WTC11 (cell line): ENCODE results near the gene TKT. TPM values are rescaled to one million over a fixed set of nuclear protein-coding genes. Genes with fewer than 3 reads are reported as not detected.

Experiments
- ATAC-seq: fragments of 200-7000 bp; cut with Tn5 transposase; 2 replicates; pipeline ENCODE4 v1.10.0; 2021; ENCODE audit warnings: mild to moderate bottlenecking, moderate library complexity
- CTCF ChIA-PET: fragments of 300-600 bp; sonication (Branson Sonifier 250); formaldehyde crosslinking; loops from one replicate; lab custom pipeline; 2021; ENCODE audit warnings: antibody characterized with exemption; lab: Charles Lee
- POLR2A ChIA-PET: fragments of 350-600 bp; sonication (Branson Sonifier 250); formaldehyde crosslinking; loops from one replicate; lab custom pipeline; 2021; ENCODE audit warnings: antibody characterized with exemption; lab: Charles Lee
- DNase-seq: peaks from one replicate; pipeline ENCODE4 v3.0.0; 2021; ENCODE audit warnings: low spot score
- H3K27ac Mint-ChIP-seq: 2 replicates; pipeline ENCODE4 v1.8.0; 2021; ENCODE audit warnings: mixed read lengths
- H3K27me3 Mint-ChIP-seq: 2 replicates; pipeline ENCODE4 v1.8.0; 2021; ENCODE audit warnings: low read depth, mild to moderate bottlenecking, moderate library complexity, mixed read lengths
- H3K36me3 Mint-ChIP-seq: 2 replicates; pipeline ENCODE4 v1.8.0; 2021; ENCODE audit warnings: mixed read lengths
- H3K4me1 Mint-ChIP-seq: 2 replicates; pipeline ENCODE4 v1.8.0; 2022; ENCODE audit warnings: mixed read lengths
- H3K4me3 Mint-ChIP-seq: 2 replicates; pipeline ENCODE4 v1.8.0; 2021; ENCODE audit warnings: mild to moderate bottlenecking, moderate library complexity, mixed read lengths
- H3K9me3 Mint-ChIP-seq: 2 replicates; pipeline ENCODE4 v1.8.0; 2021; ENCODE audit warnings: mixed read lengths
- CBFB ChIP-seq: sonication (generic); formaldehyde crosslinking; IDR thresholded peaks from 2 replicates; pipeline ENCODE4 v1.8.1; 2022; ENCODE audit warnings: mild to moderate bottlenecking, low read depth, missing genetic modification reagents
- ETV6 ChIP-seq: sonication (generic); formaldehyde crosslinking; IDR thresholded peaks from 2 replicates; pipeline ENCODE4 v1.8.1; 2022; ENCODE audit warnings: mild to moderate bottlenecking, missing genetic modification reagents
- HMGA2 ChIP-seq: fragments of 250-450 bp; sonication (Bioruptor Pico); IDR thresholded peaks from 2 replicates; pipeline ENCODE4 v1.4.0; 2021; ENCODE audit warnings: mild to moderate bottlenecking, moderate library complexity
- NFATC4 ChIP-seq: fragments of 250-450 bp; sonication (Bioruptor Pico); IDR thresholded peaks from 2 replicates; pipeline ENCODE4 v1.9.0; 2021; ENCODE audit warnings: mild to moderate bottlenecking
- NFYB ChIP-seq: sonication (generic); formaldehyde crosslinking; conservative IDR thresholded peaks from 2 replicates; pipeline ENCODE4 v1.8.0; 2022; ENCODE audit warnings: low read depth, missing genetic modification reagents
- NR1H2 ChIP-seq: sonication (generic); formaldehyde crosslinking; IDR thresholded peaks from 2 replicates; pipeline ENCODE4 v1.9.0; 2021; ENCODE audit warnings: mild to moderate bottlenecking, moderate library complexity, missing genetic modification reagents
- ZNF263 ChIP-seq: sonication (generic); formaldehyde crosslinking; IDR thresholded peaks from 2 replicates; pipeline ENCODE4 v1.8.1; 2022; ENCODE audit warnings: low read depth, mild to moderate bottlenecking, moderate library complexity, missing genetic modification reagents
- total RNA-seq: library from RNA; stranded (reverse); gene quantifications from 3 replicates; pipeline ENCODE4 v1.2.3, GENCODE V29; 2021
- TF ChIP-seq, protein P1 (sequence below): fragments of 250-450 bp; sonication (Bioruptor Pico); IDR thresholded peaks from 2 replicates; pipeline ENCODE4 v2.1.2; 2022; ENCODE audit warnings: mild to moderate bottlenecking, moderate library complexity
- TF ChIP-seq, protein P2 (sequence below): fragments of 200-600 bp; IDR thresholded peaks from 2 replicates; pipeline ENCODE4 v1.8.0; 2022; ENCODE audit warnings: antibody characterized with exemption
- TF ChIP-seq, protein P3 (sequence below): fragments of 250-450 bp; sonication (Bioruptor Pico); IDR thresholded peaks from 2 replicates; pipeline ENCODE4 v1.9.0; 2021; ENCODE audit warnings: mild to moderate bottlenecking, borderline replicate concordance
- TF ChIP-seq, protein P4 (sequence below): fragments of 250-450 bp; sonication (Bioruptor Pico); conservative IDR thresholded peaks from 2 replicates; pipeline ENCODE4 v1.9.0; 2021; ENCODE audit warnings: mild to moderate bottlenecking
- TF ChIP-seq, protein P5 (sequence below): sonication (generic); formaldehyde crosslinking; IDR thresholded peaks from 2 replicates; pipeline ENCODE4 v1.8.1; 2022; ENCODE audit warnings: missing genetic modification reagents, borderline replicate concordance
- TF ChIP-seq, protein P6 (sequence below): sonication (generic); formaldehyde crosslinking; IDR thresholded peaks from 2 replicates; pipeline ENCODE4 v1.8.1; 2022; ENCODE audit warnings: mild to moderate bottlenecking, moderate library complexity, missing genetic modification reagents

The TKT gene
- total RNA-seq, 1 experiment from 2014 or later: 1,040 TPM

DNA sequence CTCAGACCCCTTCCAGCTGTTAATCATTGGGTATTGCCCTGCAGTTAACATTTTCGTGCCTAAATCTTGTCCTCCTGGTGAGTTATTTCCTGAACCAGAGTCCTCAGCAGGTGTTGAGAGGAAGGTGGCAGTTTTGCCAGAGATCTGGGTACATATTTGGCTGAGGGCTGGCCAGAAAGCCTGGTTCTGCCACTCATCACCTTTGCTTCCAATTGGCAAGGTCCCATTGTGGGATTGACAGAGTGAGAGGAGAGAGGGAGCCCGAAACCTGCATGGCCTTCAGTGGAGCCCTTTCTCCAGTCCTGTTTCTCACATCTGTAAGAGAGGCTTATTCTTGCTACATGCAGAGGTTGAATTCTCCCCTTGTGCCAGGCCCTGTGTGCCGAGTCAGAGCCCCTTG is 8.9 kb upstream of the TKT start (continued):
- TF ChIP-seq, protein P1, sequence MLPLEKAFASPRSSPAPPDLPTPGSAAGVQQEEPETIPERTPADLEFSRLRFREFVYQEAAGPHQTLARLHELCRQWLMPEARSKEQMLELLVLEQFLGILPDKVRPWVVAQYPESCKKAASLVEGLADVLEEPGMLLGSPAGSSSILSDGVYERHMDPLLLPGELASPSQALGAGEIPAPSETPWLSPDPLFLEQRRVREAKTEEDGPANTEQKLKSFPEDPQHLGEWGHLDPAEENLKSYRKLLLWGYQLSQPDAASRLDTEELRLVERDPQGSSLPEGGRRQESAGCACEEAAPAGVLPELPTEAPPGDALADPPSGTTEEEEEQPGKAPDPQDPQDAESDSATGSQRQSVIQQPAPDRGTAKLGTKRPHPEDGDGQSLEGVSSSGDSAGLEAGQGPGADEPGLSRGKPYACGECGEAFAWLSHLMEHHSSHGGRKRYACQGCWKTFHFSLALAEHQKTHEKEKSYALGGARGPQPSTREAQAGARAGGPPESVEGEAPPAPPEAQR (CRISPR knock-in tag): no peak
- TF ChIP-seq, all 79 proteins: peak for 0

DNA sequence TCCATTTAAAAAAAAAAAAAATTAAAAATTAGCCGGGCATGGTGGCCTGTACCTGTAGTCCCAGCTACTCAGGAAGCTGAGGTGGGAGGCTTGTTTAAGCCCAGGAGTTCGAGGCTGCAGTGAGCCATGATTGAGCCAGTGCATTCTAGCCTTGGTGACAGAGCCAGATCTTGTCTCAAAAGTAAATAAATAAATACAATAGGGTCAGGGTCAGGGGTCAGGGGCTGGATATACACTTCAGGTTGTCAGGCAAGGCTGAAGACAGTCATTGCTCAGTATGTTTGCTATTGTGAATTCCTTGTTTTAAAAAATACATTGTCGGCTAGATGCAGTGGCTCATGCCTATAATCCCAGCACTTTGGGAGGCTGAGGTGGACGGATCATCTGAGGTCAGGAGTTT is 8.1 kb upstream of the TKT start:
- DNase-seq (no peak), ATAC-seq (no peak)
- ChIA-PET CTCF (interaction anchor here (0.7 kb wide), 1 partner anchor 18 kb away, joined by 4 read pairs; no protein-coding TSS in a partner anchor), POLR2A (no interaction called here)
- Mint-ChIP-seq H3K27ac (no peak overlapping the region), H3K4me1 (peaks cover 34% of the 10 kb centered on the region), H3K36me3 (no peaks in the 10 kb centered on the region), H3K27me3 (peaks cover 3% of the 10 kb centered on the region; the same call in 1 of the 2 replicates), H3K4me3 (no peak overlapping the region), H3K9me3 (no peaks in the 10 kb centered on the region)
- no peak for TF ChIP-seq NFATC4
- no peak for TF ChIP-seq ETV6 (CRISPR knock-in tag)
- TF ChIP-seq HMGA2 (CRISPR knock-in tag): no peak
- no peak for TF ChIP-seq CBFB (CRISPR knock-in tag)
- TF ChIP-seq, protein P2, sequence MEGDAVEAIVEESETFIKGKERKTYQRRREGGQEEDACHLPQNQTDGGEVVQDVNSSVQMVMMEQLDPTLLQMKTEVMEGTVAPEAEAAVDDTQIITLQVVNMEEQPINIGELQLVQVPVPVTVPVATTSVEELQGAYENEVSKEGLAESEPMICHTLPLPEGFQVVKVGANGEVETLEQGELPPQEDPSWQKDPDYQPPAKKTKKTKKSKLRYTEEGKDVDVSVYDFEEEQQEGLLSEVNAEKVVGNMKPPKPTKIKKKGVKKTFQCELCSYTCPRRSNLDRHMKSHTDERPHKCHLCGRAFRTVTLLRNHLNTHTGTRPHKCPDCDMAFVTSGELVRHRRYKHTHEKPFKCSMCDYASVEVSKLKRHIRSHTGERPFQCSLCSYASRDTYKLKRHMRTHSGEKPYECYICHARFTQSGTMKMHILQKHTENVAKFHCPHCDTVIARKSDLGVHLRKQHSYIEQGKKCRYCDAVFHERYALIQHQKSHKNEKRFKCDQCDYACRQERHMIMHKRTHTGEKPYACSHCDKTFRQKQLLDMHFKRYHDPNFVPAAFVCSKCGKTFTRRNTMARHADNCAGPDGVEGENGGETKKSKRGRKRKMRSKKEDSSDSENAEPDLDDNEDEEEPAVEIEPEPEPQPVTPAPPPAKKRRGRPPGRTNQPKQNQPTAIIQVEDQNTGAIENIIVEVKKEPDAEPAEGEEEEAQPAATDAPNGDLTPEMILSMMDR: no peak
- TF ChIP-seq, protein P3, sequence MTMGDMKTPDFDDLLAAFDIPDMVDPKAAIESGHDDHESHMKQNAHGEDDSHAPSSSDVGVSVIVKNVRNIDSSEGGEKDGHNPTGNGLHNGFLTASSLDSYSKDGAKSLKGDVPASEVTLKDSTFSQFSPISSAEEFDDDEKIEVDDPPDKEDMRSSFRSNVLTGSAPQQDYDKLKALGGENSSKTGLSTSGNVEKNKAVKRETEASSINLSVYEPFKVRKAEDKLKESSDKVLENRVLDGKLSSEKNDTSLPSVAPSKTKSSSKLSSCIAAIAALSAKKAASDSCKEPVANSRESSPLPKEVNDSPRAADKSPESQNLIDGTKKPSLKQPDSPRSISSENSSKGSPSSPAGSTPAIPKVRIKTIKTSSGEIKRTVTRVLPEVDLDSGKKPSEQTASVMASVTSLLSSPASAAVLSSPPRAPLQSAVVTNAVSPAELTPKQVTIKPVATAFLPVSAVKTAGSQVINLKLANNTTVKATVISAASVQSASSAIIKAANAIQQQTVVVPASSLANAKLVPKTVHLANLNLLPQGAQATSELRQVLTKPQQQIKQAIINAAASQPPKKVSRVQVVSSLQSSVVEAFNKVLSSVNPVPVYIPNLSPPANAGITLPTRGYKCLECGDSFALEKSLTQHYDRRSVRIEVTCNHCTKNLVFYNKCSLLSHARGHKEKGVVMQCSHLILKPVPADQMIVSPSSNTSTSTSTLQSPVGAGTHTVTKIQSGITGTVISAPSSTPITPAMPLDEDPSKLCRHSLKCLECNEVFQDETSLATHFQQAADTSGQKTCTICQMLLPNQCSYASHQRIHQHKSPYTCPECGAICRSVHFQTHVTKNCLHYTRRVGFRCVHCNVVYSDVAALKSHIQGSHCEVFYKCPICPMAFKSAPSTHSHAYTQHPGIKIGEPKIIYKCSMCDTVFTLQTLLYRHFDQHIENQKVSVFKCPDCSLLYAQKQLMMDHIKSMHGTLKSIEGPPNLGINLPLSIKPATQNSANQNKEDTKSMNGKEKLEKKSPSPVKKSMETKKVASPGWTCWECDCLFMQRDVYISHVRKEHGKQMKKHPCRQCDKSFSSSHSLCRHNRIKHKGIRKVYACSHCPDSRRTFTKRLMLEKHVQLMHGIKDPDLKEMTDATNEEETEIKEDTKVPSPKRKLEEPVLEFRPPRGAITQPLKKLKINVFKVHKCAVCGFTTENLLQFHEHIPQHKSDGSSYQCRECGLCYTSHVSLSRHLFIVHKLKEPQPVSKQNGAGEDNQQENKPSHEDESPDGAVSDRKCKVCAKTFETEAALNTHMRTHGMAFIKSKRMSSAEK (CRISPR knock-in tag): no peak
- no peak for TF ChIP-seq NR1H2 (CRISPR knock-in tag)

DNA sequence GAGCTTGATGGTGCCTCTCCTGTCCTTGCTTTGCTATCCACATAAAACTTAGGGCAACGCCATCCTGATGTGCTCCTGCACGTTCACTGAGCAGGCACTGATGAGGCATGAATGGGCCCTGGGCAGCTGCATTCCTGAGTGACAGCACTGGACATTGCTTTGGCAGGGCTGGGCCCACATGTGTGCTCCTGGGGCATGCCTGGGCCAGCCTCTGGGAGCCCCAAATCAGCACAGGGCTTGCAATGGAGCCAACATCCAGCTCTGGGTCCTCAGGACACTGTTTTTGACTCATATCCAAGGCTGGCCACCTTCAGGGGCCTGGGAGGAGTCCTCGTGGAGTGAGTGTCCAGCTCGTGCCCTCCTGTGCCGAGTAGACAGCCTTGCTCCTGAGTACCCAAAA is 5.9 kb upstream of the TKT start:
- Mint-ChIP-seq H3K36me3 (no peaks in the 10 kb centered on the region), H3K27ac (peak overlapping the region; percentile 88), H3K4me1 (peaks cover 50% of the 10 kb centered on the region), H3K9me3 (no peaks in the 10 kb centered on the region), H3K27me3 (peaks cover 9% of the 10 kb centered on the region; the same call in 1 of the 2 replicates), H3K4me3 (no peak overlapping the region)
- TF ChIP-seq, protein P1 (CRISPR knock-in tag): no peak
- TF ChIP-seq ZNF263 (CRISPR knock-in tag): no peak
- TF ChIP-seq, protein P4, sequence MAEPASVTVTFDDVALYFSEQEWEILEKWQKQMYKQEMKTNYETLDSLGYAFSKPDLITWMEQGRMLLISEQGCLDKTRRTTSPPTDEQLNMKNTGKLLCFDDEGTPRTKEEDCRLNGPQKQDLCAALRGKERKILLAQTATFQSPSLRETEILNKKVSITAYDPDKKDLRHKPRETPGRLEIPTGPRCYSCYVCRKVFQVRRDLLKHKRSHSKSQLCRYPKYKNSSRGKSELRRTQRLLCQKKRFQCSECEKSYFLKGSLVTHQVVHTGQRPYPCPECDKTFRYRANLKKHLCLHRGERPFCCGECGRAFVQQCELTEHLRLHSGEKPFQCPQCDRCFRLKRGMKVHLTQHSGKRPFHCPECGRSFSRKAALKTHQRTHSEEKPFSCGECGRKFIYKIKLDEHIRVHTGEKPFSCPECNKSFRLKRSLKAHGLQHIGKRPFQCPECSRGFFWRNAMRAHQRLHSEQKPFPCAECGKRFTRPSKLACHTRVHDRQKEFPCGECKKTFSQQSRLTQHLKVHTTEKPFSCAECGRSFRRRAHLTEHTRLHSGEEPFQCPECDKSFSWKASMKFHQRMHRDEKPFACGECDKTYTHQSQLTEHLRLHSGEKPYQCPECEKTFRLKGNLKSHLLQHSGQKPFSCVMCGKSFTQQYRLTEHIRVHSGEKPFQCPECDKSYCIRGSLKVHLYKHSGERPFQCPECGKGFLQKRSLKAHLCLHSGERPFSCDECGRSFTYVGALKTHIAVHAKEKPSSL (CRISPR knock-in tag): no peak
- TF ChIP-seq, protein P5, sequence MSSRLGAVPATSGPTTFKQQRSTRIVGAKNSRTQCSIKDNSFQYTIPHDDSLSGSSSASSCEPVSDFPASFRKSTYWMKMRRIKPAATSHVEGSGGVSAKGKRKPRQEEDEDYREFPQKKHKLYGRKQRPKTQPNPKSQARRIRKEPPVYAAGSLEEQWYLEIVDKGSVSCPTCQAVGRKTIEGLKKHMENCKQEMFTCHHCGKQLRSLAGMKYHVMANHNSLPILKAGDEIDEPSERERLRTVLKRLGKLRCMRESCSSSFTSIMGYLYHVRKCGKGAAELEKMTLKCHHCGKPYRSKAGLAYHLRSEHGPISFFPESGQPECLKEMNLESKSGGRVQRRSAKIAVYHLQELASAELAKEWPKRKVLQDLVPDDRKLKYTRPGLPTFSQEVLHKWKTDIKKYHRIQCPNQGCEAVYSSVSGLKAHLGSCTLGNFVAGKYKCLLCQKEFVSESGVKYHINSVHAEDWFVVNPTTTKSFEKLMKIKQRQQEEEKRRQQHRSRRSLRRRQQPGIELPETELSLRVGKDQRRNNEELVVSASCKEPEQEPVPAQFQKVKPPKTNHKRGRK (CRISPR knock-in tag): no peak
- TF ChIP-seq, protein P6, sequence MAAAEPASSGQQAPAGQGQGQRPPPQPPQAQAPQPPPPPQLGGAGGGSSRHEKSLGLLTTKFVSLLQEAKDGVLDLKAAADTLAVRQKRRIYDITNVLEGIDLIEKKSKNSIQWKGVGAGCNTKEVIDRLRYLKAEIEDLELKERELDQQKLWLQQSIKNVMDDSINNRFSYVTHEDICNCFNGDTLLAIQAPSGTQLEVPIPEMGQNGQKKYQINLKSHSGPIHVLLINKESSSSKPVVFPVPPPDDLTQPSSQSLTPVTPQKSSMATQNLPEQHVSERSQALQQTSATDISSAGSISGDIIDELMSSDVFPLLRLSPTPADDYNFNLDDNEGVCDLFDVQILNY (CRISPR knock-in tag): no peak
- no peak for TF ChIP-seq NFYB (CRISPR knock-in tag)
- DNase-seq (no peak), ATAC-seq (no peak)
- ChIA-PET POLR2A (no interaction called here), CTCF (no interaction called here)
